Astrocyte of the spinal cord (primary cell): ENCODE results near the gene THEM4.

ENCODE experiments used
- DNase-seq: peaks from one replicate; pipeline ENCODE4 v3.0.0; 2011; ENCODE audit warnings: low read depth, low spot score
- H3K4me3 ChIP-seq: 2 replicates; pipeline ENCODE4 v1.5.1; 2011; ENCODE audit warnings: low read depth, mild to moderate bottlenecking, low read length, moderate library complexity
- CTCF ChIP-seq: IDR thresholded peaks from 2 replicates; pipeline ENCODE4 v1.5.1; 2012; ENCODE audit warnings: low read depth, mild to moderate bottlenecking, low read length, inconsistent platforms
- in situ Hi-C: cut with HindIII; loops from 2 replicates; pipeline ENCODE4 v1.10.0; 2017; ENCODE audit warnings: low sequenced_read_pairs

THEM4 gene

GRCh38 chr1:151839082-151839412, 70.3 kb downstream of the THEM4 start:
- in situ Hi-C loops: no loop called here
- TF ChIP-seq CTCF: no peak
- no peak for DNase-seq
- H3K4me3 ChIP-seq: no peak overlapping the region

DNA sequence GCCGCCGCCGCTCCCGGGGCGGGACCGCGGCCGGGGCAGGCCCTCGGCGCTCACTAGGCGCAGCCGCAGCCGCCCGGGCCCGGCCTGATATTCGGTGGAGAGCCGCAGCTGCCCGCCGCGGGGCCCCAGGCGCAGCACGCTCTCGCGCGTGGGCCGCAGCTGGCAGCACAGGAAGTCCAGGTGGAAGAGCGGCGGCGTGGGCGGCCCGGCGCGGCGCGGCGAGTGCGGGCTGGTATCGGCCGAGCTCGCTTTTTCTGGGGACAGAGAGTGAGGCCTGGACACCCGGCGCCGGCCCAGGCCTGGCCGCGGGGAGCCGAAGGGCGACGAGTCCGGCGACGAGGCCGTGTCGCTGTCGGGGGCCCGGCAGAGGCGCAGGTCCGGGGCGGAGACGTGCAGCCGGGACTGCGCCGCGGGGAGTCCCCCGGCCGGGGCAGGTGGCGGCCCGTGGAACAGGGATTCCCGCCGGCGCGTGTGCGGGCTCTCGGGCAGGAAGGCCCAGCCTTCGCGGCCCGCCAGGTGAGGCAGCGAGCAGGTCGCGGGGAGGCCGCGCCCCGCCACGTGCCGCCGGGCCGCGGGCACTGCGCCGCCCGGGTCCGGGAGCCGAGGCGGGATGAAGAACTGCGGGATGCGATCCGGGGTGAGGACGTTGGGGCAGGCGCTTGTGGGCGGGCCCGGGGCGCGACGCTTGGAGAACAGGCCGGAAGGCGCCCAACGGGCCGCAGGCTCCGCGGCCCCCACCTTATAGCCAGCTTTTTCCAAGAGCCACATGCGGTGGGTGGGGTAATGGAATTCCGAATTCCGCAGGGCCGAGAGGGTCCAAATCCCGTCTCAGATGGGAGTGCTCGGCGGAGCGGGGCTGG, 70.9 kb downstream of the THEM4 start:
- in situ Hi-C loops: no loop called here
- no peak for DNase-seq

DNA sequence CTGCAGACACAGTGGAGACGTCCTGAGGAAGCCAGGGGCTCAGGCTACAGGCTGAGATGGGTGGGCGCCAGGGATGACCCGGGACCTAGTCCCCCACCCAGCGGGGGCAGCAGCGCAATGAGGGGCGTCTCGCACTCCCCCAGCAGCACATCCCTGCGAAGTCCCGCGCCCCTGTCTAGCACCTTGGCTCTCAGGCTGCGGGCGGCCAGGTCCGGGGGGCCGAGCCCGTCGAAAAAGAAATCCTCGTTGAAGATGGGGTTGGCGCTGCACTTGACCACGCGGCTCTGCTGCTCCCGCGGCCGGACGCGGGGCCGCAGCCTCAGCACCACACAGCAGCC, 71.5 kb downstream of the THEM4 start:
- H3K4me3 ChIP-seq: no peak overlapping the region
- TF ChIP-seq CTCF: no peak
- DNase-seq: no peak
- in situ Hi-C loops: no loop called here

More for the DNA sequence above, 70.9 kb downstream of the THEM4 start:
- no peak for TF ChIP-seq CTCF
- H3K4me3 ChIP-seq: no peak overlapping the region

DNA sequence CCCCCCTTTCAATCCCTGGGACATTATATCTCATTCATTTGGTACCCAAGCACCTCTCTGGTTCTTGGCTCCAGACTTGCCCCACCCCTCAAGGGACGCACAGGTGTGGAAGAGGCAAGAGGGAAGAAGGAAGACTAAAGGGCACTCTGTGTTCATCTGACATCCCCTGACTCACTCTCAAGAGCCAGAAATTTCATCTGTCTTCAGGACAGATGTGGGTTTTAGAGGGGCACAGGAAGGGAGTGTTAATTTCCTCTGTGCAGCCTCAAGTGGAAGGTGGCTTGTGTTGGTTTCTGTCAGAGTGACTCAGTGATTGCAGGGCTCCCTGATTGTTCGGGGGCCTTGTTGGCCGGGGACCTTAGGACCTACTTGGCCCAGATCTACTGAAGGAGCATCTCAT, 72.1 kb downstream of the THEM4 start:
- no peak for DNase-seq
- in situ Hi-C loops: no loop called here
- no peak for TF ChIP-seq CTCF
- no peak overlapping the region for H3K4me3 ChIP-seq

GRCh38 chr1:151835596-151835995, 73.7 kb downstream of the THEM4 start:
- in situ Hi-C loops: no loop called here
- DNase-seq: no peak
- TF ChIP-seq CTCF: no peak
- no peak overlapping the region for H3K4me3 ChIP-seq

- in situ Hi-C loops: no loop called here
- TF ChIP-seq CTCF: no peak
- H3K4me3 ChIP-seq: no peak overlapping the region
- no peak for DNase-seq
These were observed 75.1 kb downstream of the THEM4 start for GRCh38 chr1:151834239-151834638.
